Adipose tissue (tissue), 3 donors: ENCODE results near the gene MAMSTR. TPM values are rescaled to one million over a fixed set of nuclear protein-coding genes. Genes with fewer than 3 reads are reported as not detected.
"Not testable (repeated sequence)": the region's sequence is repeated elsewhere in the genome, so short reads cannot be mapped to it uniquely, and the experiment has no call there.

ENCODE experiments used
- H3K27ac ChIP-seq: one replicate; pipeline ENCODE4 v1.5.1; 2013; ENCODE audit warnings: low read depth, low read length
- WGBS, 3 donors: extraction: QIAGEN DNeasy Blood & Tissue Kit; methylation state at CpG; one replicate each; pipeline ENCODE4 v1.1.7; 2013; 5-methylcytosine and 5-hydroxymethylcytosine counted together
- polyA plus RNA-seq, 3 donors: library from polyadenylated mRNA; stranded (reverse); fragments of 200-250 nt; gene quantifications; one replicate each; pipeline ENCODE4 v1.2.3, GENCODE V29; 2013
- donor health status: healthy with polysubstance abuse.
- donor health status: Bipolar disorder and iron deficiency.
- donor health status: healthy.

The MAMSTR gene, protein sequence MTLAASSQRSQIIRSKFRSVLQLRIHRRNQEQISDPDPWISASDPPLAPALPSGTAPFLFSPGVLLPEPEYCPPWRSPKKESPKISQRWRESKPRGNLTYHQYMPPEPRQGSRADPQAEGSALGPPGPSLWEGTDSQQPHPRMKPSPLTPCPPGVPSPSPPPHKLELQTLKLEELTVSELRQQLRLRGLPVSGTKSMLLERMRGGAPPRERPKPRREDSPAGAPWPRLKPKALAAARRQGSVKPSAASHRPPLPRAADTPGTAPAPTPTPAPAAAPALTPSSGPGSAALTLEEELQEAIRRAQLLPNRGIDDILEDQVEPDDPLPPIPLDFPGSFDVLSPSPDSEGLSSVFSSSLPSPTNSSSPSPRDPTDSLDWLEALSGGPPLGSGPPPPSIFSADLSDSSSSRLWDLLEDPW
- 1 to 10 TPM in 2 of 3 donors, under 1 TPM in 1; 0.86 to 2.2 (median 1.3) TPM for polyA plus RNA-seq

DNA sequence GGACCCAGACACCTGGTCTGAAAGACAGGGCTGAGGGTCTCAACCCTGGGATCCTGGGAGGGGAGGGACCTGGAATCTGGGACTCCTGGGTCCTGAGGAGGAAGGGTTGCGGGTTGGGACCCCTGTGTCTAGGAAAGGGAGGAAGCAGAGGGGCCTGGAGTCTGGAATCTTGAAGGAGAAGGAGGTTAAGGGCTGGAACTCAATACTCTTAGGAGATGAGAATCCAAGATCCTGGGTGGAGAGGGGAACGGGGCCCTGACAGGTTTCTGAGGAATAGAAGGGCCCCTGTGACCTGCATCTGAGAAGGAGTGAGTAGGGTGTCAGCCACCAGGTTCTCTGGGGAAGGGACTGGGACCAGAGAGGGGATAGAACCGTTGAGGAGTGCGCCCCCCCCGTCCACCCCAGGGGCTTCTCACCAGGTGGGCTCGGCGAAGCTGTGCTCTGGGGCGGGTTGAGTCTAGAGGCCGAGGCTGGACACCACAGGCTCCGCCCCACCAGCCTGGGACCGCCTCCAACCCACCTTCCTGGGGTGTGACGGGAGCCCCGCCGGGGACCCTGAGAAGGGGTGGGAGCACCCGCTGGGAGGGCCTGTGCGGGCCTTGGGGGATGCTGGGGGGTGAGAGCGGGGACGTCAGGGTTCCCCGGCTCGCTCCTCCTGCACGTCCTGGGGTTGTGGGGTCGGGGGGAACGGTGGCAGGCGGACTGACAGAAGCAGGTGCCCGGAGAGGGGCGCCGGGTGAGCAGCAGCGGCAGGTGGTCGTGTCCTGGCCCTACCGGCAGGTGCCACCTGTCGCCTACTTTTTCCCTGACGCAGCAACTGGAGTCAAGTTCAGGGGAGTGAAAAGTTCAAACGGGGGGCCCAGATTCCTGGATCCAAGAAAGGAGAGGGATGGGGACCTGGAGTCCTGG, at the start of gene MAMSTR:
MAMSTR (minus strand) TSS at position 463 of the 909 bp plus-strand sequence. CDS start 694 bp downstream, outside the sequence.
- 47 to 69% (median 64%) methylated on average over 27 to 33 of the region's 33 CpGs for WGBS, 3 donors
- no peak within 1 kb of the TSS for H3K27ac ChIP-seq

DNA sequence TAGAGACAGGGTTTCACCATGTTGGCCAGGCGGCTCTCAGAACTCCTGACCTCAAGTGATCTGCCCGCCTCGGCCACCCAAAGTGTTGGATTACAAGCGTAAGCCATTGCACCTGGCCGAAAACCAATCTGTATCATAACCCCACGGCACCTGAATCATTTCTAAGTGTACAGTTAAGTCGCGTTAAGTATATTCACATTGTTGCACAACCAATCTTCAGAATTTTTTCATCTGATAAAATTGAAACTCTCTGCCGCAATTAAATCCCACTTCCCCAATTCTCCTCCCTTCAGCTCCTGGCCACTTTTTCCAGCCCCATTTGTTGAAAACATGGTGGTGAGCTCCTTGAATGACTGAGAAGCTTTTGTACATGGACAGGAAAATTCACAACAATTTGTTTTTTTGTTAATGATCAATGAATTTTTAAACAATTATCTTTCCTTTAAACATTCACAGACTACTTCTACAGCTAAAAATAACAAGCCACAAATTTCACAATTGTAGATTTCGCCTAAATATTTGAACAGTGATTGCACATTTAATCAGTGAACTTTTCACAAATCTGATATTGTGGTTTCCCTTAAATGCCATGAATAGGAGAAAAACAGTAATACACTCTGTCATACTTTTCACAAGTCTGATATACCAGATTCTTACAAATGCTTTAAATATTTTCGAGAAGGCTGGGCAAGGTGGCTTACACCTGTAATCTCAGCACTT, 49.6 kb upstream of the MAMSTR start:
- WGBS, 3 donors = 41 to 68% (median 60%) methylated on average over 11 of the region's 11 CpGs

DNA sequence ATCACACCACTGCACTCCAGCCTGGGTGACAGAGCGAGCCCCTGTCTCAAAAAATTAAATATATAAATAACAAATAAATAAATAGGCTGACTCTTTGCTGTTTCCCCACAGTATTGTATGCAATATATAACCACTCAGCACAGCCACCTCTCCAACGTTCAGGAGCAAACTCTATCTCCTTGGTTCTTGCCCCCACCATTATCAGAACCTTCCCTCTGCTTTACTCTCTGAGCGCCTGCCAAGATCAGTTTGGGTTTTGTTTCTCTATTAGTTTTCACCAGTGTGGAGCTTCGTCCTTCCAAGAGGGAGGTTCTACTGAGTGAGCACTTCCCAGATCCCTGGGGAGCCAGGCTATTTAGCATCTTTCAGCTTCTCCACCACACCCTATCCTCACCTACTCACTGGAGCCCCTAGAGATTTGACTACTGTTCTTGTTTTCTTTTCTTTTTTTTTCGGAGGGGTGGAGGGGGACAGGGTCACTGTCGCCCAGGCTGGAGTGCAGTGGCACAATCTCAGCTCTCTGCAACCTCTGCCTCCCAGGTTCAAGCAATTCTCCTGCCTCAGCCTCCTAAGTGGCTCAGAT, 48.7 kb upstream of the MAMSTR start:
- WGBS, 3 donors = 35 to 47% (median 44%) methylated on average over 6 of the region's 6 CpGs
- H3K27ac ChIP-seq = not testable (repeated sequence)

More for the DNA sequence above, 49.6 kb upstream of the MAMSTR start:
- no peak overlapping the region for H3K27ac ChIP-seq

DNA sequence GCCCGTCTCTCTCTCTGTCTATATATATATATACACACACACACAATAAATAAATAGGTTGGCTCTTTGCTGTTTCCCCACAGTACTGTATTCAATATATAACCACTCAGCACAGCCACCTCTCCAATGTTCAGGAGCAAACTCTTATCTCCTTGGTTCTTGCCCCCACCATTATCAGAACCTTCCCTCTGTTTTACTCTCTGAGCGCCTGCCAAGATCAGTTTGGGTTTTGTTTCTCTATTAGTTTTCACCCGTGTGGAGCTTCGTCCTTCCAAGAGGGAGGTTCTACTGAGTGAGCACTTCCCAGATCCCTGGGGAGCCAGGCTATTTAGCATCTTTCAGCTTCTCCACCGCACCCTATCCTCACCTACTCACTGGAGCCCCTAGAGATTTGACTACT, 46.3 kb upstream of the MAMSTR start:
- 17 to 50% (median 34%) methylated on average over 4 to 5 of the region's 5 CpGs for WGBS, 3 donors
- H3K27ac ChIP-seq = not testable (repeated sequence)

DNA sequence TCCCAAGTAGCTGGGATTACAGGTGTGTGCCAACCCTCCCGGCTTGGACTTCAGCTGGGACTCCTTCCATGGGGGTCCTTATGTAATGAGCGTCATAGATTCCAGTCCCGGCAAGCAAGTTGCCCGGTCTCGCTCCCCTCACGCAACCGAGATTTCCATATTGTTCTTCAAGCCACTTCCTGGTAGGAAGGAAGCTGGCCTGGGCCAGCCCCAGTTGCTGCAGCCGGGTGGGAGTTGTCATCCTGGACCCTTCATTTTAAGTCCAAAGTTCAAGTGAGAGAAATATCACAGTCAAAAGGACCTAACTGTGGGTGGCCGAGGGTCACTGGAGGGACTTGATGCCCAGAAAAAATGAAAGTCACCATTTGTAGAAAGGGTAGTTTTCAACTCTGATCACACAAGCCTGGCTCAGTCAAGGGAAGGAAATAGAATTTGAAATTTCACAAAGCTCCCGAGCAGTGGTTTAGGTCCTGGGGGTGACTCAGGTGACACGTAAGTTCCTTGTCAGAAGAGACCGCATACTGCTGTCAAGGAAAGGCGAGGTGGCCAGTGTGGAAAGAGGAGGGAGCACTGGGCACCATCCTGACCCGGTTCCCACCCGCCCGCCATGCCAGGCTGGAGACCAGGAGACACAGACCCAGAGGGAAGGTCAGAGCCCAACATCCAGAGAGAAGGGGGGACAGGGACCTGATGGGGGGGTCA, 41.1 kb upstream of the MAMSTR start:
- H3K27ac ChIP-seq = no peak overlapping the region
- WGBS, 3 donors = 46 to 75% (median 49%) methylated on average over 15 to 16 of the region's 16 CpGs

DNA sequence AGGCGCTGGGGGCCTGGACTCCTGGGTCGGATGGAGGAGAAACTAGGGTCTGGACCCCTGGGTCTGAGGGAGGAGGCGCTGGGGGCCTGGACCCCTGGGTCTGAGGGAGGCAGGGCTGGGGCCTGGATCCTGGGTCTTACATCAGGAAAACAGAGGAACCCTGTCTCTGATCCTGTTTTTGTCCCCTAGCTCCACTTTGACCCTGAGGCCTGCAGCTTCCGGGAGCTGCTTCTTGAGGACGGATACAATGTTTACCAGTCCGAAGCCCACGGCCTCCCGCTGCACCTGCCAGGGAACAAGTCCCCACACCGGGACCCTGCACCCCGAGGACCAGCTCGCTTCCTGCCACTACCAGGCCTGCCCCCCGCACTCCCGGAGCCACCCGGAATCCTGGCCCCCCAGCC, 38.2 kb upstream of the MAMSTR start:
- WGBS, 3 donors = 88 to 93% (median 93%) methylated on average over 14 of the region's 14 CpGs
- no peak overlapping the region for H3K27ac ChIP-seq

DNA sequence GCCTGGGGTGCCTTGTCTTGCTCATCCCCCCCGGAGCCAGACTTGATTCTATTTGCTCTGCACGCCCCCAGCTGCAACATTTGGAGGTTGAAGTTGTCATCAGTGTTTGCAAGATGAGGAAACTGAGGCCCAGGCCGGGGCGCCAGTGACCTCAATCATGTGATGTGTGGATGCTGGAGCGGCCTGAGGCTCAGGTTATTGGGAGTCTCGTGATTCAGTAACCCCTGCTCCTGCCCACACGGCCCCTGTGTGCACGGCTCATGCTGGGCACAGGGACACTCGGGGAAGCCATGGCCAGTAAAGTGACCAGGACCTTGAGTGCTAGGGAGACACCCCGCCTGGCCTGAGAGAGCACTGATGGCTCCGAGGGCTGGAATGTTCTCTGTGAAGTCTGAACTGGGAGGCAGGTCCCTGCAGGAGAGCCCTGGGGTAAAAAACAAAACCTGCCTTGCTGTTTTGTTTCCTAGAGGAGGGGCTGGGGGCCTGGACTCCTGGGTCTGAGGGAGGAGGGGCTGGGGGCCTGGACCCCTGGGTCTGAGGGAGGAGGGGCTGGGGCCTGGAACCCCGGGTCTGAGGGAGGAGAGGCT, 37.7 kb upstream of the MAMSTR start:
- 89 to 91% (median 91%) methylated on average over 11 to 12 of the region's 12 CpGs for WGBS, 3 donors
- H3K27ac ChIP-seq = no peak overlapping the region

DNA sequence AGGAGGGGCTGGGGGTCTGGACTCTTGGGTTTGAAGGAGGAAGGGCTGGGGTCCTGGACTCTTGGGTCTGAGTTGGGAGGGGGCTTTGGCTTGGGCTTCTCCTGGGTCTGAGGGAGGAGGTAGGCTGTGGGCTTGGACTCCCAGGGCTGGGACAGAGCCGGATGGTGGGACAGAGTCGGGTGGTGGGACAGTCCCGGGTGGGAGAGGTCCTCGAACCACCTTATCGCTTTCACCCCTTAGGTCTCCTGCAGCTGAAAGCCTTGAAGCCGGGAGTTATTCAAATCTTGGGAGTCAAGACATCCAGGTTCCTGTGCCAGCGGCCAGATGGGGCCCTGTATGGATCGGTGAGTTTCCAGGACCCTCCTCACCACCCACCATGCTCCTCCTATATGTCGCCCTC, 37.2 kb upstream of the MAMSTR start:
- WGBS, 3 donors = 88 to 92% (median 88%) methylated on average over 9 of the region's 9 CpGs
- no peak overlapping the region for H3K27ac ChIP-seq

DNA sequence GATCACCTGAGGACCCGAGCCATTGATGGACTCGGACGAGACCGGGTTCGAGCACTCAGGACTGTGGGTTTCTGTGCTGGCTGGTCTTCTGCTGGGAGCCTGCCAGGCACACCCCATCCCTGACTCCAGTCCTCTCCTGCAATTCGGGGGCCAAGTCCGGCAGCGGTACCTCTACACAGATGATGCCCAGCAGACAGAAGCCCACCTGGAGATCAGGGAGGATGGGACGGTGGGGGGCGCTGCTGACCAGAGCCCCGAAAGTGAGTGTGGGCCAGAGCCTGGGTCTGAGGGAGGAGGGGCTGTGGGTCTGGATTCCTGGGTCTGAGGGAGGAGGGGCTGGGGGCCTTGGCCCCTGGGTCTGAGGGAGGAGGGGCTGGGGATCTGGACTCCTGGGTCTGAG, 36.7 kb upstream of the MAMSTR start:
- WGBS, 3 donors = 85 to 92% (median 91%) methylated on average over 11 of the region's 11 CpGs
- H3K27ac ChIP-seq = no peak overlapping the region

DNA sequence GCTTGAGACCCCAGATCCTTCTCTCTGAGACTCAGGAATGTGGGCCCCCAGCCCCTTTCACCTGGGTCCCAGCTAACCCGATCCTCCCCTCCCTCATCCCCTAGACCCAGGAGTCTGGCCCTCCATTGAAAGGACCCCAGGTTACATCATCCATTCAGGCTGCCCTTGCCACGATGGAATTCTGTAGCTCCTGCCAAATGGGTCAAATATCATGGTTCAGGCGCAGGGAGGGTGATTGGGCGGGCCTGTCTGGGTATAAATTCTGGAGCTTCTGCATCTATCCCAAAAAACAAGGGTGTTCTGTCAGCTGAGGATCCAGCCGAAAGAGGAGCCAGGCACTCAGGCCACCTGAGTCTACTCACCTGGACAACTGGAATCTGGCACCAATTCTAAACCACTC, 36.3 kb upstream of the MAMSTR start:
- 63 to 77% (median 67%) methylated on average over 5 of the region's 5 CpGs for WGBS, 3 donors
- no peak overlapping the region for H3K27ac ChIP-seq

DNA sequence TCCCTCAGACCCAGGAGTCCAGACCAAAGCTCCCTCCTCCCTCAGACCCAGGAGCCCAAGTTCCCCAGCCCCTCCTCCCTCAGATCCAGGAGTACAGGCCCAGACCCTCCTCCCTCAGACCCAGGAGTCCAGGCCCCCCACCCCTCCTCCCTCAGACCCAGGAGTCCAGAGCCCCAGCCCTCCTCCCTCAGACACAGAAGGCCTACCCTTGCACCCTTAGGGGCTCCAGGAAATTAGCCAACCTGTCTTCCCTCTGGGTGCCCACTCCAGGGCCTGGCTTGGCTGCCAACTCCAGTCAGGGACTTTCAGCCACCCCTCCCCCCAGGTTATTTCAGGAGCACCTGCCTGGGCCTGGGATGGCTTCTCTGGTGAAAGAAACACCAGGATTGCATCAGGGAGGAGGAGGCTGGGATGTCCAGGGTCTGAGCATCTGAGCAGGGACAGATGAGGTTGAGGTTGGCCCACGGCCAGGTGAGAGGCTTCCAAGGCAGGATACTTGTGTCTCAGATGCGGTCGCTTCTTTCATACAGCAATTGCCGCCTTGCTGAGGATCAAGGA, 35.6 kb upstream of the MAMSTR start, which contains the start of gene FGF21:
FGF21 (plus strand) TSS at position 441 of the 558 bp plus-strand sequence. CDS start 713 bp downstream, outside the sequence.
- 80 to 86% (median 84%) methylated on average over 4 of the region's 4 CpGs for WGBS, 3 donors
- H3K27ac ChIP-seq = no peak within 1 kb of the TSS

DNA sequence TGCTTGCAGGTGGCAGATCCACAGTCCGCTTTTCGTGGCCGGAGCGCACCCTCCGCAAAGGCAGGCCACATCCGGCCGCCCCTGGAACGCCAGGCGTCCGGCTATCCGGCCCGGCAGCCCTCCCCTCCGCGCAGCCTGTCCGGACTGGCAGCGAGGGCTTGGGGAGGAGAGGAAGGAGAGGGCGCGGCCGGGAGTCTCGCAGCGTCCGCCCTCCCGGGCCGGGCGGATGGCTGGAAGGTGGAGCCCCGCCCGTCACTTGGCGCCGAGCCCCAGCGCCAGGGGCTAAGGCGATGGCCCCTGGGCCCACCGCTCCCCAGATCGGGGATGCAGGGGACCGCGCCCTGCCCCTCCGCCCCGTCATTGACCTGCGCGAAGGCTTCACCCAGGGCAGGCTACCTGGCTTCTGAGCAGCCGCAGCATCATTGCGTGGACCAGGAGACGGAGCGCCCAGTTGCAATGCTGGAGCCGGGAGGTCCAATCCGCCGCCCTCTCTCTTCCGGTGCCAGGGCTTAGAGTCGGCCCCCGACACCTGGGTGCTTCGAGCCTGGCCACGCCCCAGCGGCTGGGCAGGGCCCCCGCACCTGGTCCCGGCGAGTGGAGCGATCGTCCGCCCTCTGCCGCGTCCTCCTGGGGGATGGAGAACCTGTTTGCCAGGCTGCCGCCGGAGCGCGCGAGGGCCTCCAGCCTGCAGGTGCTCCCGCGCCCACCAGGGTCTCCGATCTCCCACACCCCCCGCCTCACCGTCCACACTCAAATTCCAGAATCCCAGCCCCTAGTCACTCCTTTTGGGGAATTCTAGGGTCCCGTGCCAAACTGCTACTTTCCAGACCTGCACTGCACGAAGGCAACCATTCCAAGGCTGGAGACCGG, 33.2 kb upstream of the MAMSTR start, which contains the start of gene FUT1:
FUT1 (minus strand) TSS at position 146 of the 870 bp plus-strand sequence. CDS start 1,360 bp downstream, outside the sequence.
- WGBS, 3 donors = 2 to 5% (median 3%) methylated on average over 52 to 72 of the region's 73 CpGs
- no peak within 1 kb of the TSS for H3K27ac ChIP-seq

DNA sequence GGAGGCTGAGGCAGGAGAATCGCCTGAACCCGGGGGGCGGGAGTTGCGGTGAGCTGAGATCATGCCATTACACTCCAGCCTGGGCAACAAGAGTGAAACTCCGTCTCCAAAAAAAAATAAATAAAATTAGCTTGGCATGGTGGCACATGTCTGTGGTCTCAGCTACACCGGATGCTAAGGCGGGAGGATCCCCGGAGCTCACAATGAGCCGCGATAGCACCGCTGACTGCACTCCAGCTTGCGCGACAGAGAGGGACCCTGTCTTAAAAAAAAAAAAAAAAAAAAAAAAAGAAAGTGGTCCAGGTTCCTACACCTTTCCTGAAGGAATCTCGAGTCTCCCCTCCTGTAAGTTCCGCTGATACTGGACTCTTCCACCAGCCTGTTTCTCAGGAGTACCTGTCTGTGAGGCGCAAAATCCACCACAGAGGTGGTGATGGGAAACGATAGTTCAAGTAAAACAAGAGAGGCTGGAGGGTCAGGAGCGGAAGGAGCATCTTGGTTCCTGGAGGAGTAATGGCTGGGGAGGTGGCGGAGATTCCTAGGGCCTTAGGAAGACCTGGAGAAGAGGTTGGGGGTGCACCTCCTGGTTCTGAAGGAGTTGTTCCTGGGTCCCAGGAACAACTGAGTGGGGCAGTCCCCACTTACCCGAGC, 32.4 kb upstream of the MAMSTR start:
- WGBS, 3 donors = 14 to 22% (median 19%) methylated on average over 20 of the region's 20 CpGs
- no peak overlapping the region for H3K27ac ChIP-seq

DNA sequence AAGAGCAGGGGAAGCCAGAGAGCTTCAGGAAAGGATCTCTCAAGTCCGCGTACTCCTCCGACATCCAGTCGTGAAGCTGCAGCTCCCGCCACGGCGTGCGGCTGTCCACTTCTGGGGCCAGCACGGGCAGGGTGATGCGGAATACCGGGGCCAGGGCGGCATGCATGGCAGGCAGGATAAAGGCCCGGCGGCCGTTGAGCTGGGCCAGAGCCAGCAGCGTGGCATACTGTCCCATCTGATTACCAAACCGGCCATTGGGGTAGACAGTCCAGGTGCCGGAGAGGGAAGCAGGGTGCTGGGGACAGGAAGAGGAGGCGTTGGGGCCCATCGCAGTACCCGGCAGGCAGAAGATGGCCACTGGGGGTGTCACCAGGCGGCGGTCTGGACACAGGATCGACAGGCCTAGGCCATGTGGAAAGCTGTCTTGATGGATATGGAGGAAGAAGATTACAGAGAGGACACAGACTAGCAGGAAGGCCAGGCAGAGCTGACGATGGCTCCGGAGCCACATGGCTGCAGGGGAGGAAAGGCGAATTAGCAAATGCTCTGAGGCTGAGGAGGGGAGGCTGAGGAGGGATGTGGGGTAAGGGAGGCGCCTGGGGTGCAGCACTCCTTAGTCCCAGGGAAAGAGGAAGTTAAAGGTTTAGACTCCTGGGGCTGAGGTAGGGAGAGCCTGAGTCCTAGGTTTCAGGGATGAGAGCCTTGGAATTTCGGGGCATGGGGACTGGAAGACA, 31.4 kb upstream of the MAMSTR start:
- 53 to 79% (median 75%) methylated on average over 29 of the region's 29 CpGs for WGBS, 3 donors
- H3K27ac ChIP-seq = no peak overlapping the region

DNA sequence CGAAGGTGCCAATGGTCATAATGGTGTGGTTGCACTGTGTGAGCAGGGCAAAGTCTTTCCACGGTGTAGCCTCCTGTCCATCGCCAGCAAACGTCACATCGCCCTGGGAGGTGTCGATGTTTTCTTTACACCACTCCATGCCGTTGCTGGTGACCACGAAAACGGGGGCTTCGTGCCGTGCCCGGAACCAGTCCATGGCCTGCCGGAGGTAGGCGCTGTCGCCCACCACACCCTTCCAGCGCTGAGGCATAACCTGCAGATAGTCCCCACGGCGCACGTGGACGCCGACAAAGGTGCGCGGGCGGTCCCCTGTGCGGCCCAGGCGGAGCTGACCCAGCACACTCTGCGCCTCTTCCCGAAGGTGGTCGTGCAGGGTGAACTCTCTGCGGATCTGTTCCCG, 30.8 kb upstream of the MAMSTR start:
- 73 to 94% (median 86%) methylated on average over 29 to 31 of the region's 31 CpGs for WGBS, 3 donors

More for the DNA sequence above, 30.8 kb upstream of the MAMSTR start:
- no peak overlapping the region for H3K27ac ChIP-seq
